Ovary (tissue), 9 donors: Measurements from ENCODE around the gene CCL4. TPM values are rescaled to one million over a fixed set of nuclear protein-coding genes. Genes with fewer than 3 reads are reported as not detected.
"Not testable (repeated sequence)": the region's sequence is repeated elsewhere in the genome, so short reads cannot be mapped to it uniquely, and the experiment has no call there.

Experiments used
- DNase-seq, 5 donors: peaks; one replicate each; pipeline ENCODE4 v3.0.0-alpha.2; 2019 to 2020
- H3K27ac ChIP-seq, 2 donors: fragments of 200-600 bp; one replicate each; pipeline versions ENCODE4 v1.5.1 to v1.8.0; 2019 to 2022
- H3K27me3 ChIP-seq: fragments of 200-600 bp; one replicate; pipeline ENCODE4 v1.8.0; 2022
- H3K36me3 ChIP-seq: fragments of 200-600 bp; sonication (generic); one replicate; pipeline ENCODE4 v1.5.1; 2019
- H3K4me1 ChIP-seq: one replicate; pipeline ENCODE4 v1.8.1; 2013; ENCODE audit warnings: mild to moderate bottlenecking, moderate library complexity; ENCODE audit not compliant: insufficient read depth
- H3K4me3 ChIP-seq: fragments of 200-600 bp; sonication (generic); one replicate; pipeline ENCODE4 v1.5.1; 2017
- H3K9me3 ChIP-seq, 2 donors: fragments of 200-600 bp in 1 of 2; sonication (generic) in 1 of 2; one replicate each; pipeline versions ENCODE4 v1.5.1 to v1.8.1; 2013 to 2019; ENCODE audit warnings: mild to moderate bottlenecking in 1 of 2, moderate library complexity in 1 of 2
- EP300 ChIP-seq: sonication (generic); formaldehyde crosslinking; IDR thresholded peaks from one replicate; pipeline ENCODE4 v1.6.1; 2017; ENCODE audit warnings: antibody characterized with exemption
- POLR2A ChIP-seq: fragments of 450-650 bp; IDR thresholded peaks from one replicate; pipeline ENCODE4 v1.6.1; 2017; ENCODE audit warnings: antibody characterized with exemption, mild to moderate bottlenecking, moderate library complexity
- WGBS, 3 donors: extraction: QIAGEN DNeasy Blood & Tissue Kit in 1 of 3; methylation state at CpG; one replicate each; pipeline versions ENCODE4 v1.1.5 to v1.1.7; 2013 to 2017; 5-methylcytosine and 5-hydroxymethylcytosine counted together
- intact Hi-C, 4 donors: fragments of 100-400 bp; cut with DNase I; formaldehyde crosslinking; loops; one replicate each; pipeline versions ENCODE4 v1.11.0 to v1.15.1; 2022 to 2023
- polyA plus RNA-seq, 2 donors: library from polyadenylated mRNA; stranded (reverse); fragments of 200-250 nt in 1 of 2; fragments of 350-450 nt in 1 of 2; fragmentation: Illumina TruSeq in 1 of 2; extraction: RNeasy Lipid Tissue Mini Kit (QIAGEN cat#74804) in 1 of 2; gene quantifications; one replicate each; pipeline ENCODE4 v1.2.3, GENCODE V29; 2013 to 2014
- total RNA-seq, 7 donors: library from RNA; depleted of rRNA in 2 of 7; stranded (reverse); fragments of >200 nt in 2 of 7; fragmentation: NEBNext Ultra II Directional in 3 of 7; extraction: Animal tissue kit (Norgen Biotek cat#: 25700) in 3 of 7; gene quantifications; one replicate each; pipeline versions ENCODE4 v1.1.0 to v1.2.4, GENCODE V29; 2016 to 2023
- TF ChIP-seq, protein P1 (sequence below), 3 donors: fragments of 450-650 bp in 2 of 3; fragments of 200-600 bp in 1 of 3; IDR thresholded peaks; one replicate each; pipeline versions ENCODE4 v1.5.1 to v1.8.0; 2016 to 2022; ENCODE audit warnings: antibody characterized with exemption in 3 of 3, mild to moderate bottlenecking in 1 of 3
- donor health status: DM: no; HTN: no; CAD: no; lungs with moderate emphysema.
- donor health status: DM: no; HTN: no; CAD: no.
- donor health status: Bipolar disorder and iron deficiency.
- donor health status: DM: yes; HTN: yes; CAD: no.
- donor health status: DM: no; HTN: no; CAD: no.
- donor health status: DM: yes; HTN: yes; CAD: no.

The CCL4 gene
- total and polyA plus RNA-seq, 9 donors, result 1.1 to 17.2 (median 2.3) TPM

DNA sequence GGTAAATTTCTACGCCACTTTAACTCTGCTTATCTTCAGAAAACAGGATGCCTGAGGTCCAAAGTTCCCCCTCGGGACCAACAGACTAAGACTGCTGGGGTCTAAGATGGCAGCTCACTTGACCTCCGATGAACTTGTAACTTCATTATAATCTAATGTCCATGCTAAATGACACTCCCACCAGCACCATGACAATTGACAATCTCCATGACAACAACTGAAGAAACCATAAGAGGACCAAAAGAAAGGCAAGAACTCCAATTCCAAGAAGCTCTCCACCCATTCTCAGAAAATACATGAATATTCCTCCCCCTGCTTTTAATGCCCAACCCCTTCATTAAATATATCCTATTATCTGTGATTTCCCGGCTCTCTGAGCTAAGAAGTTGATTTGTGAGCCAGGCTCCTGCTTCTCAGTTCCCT, 7.5 kb downstream of the CCL4 start:
- H3K36me3 ChIP-seq, result no peaks in the 10 kb centered on the region
- DNase-seq, result no peak
- TF ChIP-seq EP300 (no peak), POLR2A (no peak)
- TF ChIP-seq, protein P1, sequence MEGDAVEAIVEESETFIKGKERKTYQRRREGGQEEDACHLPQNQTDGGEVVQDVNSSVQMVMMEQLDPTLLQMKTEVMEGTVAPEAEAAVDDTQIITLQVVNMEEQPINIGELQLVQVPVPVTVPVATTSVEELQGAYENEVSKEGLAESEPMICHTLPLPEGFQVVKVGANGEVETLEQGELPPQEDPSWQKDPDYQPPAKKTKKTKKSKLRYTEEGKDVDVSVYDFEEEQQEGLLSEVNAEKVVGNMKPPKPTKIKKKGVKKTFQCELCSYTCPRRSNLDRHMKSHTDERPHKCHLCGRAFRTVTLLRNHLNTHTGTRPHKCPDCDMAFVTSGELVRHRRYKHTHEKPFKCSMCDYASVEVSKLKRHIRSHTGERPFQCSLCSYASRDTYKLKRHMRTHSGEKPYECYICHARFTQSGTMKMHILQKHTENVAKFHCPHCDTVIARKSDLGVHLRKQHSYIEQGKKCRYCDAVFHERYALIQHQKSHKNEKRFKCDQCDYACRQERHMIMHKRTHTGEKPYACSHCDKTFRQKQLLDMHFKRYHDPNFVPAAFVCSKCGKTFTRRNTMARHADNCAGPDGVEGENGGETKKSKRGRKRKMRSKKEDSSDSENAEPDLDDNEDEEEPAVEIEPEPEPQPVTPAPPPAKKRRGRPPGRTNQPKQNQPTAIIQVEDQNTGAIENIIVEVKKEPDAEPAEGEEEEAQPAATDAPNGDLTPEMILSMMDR (IDR thresholded peaks at IDR 0.05), result no peak
- H3K4me1 ChIP-seq, result no peaks in the 10 kb centered on the region
- H3K9me3 ChIP-seq, result no peaks in the 10 kb centered on the region
- intact Hi-C loops, result loop anchor here in 2 of 4 donors (5.0 kb wide), 1 partner anchor 71 kb away; no protein-coding TSS in a partner anchor
- H3K4me3 ChIP-seq, result no peak overlapping the region
- no peaks in the 10 kb centered on the region for H3K27me3 ChIP-seq
- H3K27ac ChIP-seq, result no peak overlapping the region
- 60 to 70% (median 63%) methylated on average over 4 of the region's 4 CpGs for WGBS, 3 donors

DNA sequence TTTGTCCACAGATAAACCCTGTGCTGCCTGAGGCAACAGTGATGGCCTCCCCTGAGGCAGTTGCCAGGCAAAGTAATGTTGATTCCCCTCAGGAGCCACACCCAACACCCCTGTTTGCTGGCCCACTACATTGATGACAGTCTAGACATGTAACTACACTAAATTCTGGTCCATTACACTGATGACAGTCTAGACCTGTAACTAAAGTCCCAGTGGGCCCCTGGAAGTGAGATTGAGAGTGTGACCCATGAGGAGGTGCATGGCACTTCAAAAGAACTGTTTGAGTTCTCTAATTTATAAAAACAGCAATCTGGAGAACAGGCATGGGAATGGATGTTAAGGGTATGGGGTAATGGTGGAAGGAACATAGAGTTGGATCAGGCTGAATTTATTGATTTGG, 8.9 kb downstream of the CCL4 start:
- Histone ChIP-seq H3K9me3 (no peaks in the 10 kb centered on the region), H3K4me1 (no peaks in the 10 kb centered on the region), H3K36me3 (no peaks in the 10 kb centered on the region), H3K4me3 (no peak overlapping the region), H3K27me3 (no peaks in the 10 kb centered on the region), H3K27ac (no peak overlapping the region)
- no peak for DNase-seq
- intact Hi-C loops, result loop anchor here in 2 of 4 donors (5.0 kb wide), 1 partner anchor 70 kb away; no protein-coding TSS in a partner anchor
- TF ChIP-seq, protein P1 (IDR thresholded peaks at IDR 0.05), result no peak
- no peak for TF ChIP-seq POLR2A
- no peak for TF ChIP-seq EP300

DNA sequence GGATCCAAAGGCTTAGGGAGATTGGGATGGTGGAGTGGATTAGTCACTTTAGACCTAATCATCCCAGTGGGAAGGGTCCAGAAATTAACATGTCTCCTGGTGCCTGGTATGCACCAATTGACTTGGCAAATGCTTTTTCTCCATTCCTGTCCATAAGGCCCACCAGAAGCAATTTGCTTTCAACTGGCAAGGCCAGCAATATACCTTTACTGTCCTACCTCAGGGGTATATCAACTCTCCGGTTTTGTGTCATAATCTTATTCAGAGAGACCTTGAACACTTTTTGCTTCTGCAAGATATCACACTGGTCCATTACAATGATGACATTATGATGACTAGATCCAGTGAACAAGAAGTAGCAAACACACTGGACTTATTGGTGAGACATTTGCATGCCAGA, 9.5 kb downstream of the CCL4 start:
- not testable (repeated sequence) for DNase-seq, H3K4me1 ChIP-seq, H3K9me3 ChIP-seq, H3K27ac ChIP-seq, H3K27me3 ChIP-seq, H3K4me3 ChIP-seq, H3K36me3 ChIP-seq
- intact Hi-C loops, result loop anchor here in 2 of 4 donors (5.0 kb wide), 1 partner anchor 69 kb away; no protein-coding TSS in a partner anchor
- 59 to 86% (median 62%) methylated on average over 1 of the region's 1 CpG for WGBS, 3 donors

DNA sequence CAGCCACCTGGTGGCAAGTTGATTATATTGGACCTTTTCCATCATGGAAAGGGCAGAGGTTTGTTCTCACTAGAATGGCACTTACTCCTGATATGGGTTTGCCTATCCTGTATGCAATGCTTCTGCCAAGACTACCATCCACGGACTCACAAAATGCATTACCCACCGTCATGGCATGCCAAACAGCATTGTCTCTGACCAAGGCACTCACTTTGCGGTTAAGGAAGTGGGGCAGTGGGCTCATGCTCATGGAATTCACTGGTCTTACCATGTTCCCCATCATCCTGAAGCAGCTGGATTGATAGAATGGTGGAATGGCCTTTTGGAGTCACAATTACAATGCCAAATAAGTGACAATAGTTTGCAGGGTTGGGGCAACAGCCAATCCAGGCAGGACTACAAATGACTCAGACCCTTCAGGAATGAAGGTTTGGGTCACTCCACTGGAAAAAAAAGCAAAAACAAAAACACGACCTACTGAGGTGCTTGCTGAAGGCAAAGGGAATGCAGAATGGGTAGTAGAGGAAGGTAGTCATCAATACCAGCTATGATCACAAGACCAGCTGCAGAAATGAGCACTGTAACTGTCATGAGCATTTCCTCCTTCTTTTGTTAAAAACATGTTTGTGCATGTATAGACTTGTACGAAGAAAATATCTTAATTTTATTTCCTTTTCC, 11.5 kb downstream of the CCL4 start:
- H3K4me1 ChIP-seq, H3K9me3 ChIP-seq, H3K36me3 ChIP-seq, H3K27me3 ChIP-seq, H3K27ac ChIP-seq, DNase-seq, H3K4me3 ChIP-seq: not testable (repeated sequence)
- WGBS, 3 donors, result 74 to 85% (median 82%) methylated on average over 5 of the region's 5 CpGs
- intact Hi-C loops, result loop anchor here in 2 of 4 donors (5.0 kb wide), 1 partner anchor 67 kb away; no protein-coding TSS in a partner anchor

DNA sequence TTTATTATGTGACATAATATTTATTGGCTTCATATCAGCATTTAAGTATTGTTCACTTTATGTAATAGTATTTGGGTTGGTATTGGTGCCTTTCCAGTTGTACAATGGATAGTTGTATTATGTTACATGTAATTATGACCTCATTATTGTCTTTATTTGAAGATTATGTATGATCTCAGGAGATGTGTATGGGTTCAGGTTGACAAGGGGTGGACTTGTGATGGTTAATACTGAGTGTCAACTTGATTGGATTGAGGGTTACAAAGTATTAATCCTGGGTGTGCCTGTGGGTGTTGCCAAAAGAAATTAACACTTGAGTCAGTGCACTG, 12.0 kb downstream of the CCL4 start:
- H3K4me1 ChIP-seq, H3K36me3 ChIP-seq, H3K27me3 ChIP-seq, intact Hi-C loops, H3K27ac ChIP-seq, DNase-seq, H3K4me3 ChIP-seq, H3K9me3 ChIP-seq: not testable (repeated sequence)

DNA sequence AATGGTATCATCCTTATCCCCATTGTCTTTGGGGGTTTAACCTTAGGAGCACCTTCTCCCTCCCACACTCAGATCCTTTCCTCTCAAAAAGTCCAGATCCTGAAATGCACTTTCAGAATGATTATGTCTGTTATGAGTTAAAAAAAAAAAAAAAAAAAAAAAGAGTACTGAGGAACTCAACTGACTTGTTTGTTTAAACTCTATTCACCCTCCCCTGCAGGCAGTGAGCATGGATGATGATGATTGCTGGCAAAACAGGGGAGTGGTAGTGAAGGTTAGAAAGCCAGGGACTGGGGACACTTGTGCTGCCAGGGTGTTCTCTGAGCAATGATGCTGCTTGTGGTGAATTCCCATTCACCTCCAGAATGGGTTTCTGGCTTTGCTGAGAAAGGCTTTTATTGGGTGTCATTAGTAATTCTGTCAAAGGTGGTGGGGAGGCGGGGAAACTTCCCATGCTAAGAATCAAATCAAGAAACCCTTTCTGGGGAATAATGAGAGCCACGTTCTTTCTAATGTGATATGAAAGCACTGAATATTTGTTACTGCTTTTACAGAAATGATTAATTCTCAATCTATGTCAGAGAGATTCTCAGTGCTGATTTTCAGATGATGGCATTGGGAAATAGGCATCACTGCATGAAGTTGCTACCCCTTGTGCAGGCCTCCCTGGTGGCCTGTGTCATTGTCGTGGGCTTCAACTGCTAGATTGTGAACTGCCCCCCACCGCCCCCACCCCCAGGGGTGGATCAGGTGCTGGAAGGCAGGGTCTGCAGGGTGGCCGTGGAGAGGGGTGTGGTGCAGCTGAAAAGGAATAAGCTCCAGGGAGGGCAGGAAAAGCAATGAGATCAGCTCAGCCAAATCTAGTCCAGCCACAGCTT, 14.1 kb downstream of the CCL4 start:
- TF ChIP-seq POLR2A (no peak), EP300 (no peak)
- Histone ChIP-seq H3K36me3 (no peaks in the 10 kb centered on the region), H3K4me1 (no peaks in the 10 kb centered on the region), H3K4me3 (no peak overlapping the region), H3K27ac (no peak overlapping the region), H3K27me3 (no peaks in the 10 kb centered on the region), H3K9me3 (no peaks in the 10 kb centered on the region)
- no peak for DNase-seq
- intact Hi-C loops, result no loop called here
- 17 to 25% (median 22%) methylated on average over 5 of the region's 5 CpGs for WGBS, 3 donors
